Esophagus muscularis mucosa (tissue), 4 donors: ENCODE data around the gene NOL7.

Experiments used
- EP300 ChIP-seq: sonication (generic); formaldehyde crosslinking; IDR thresholded peaks from one replicate; pipeline ENCODE4 v1.6.1; 2017; ENCODE audit warnings: antibody characterized with exemption
- POLR2A ChIP-seq: fragments of 450-650 bp; IDR thresholded peaks from one replicate; pipeline ENCODE4 v1.6.1; 2017; ENCODE audit warnings: antibody characterized with exemption, moderate library complexity, mild to moderate bottlenecking, low read depth
- TF ChIP-seq, protein P1 (sequence below), 3 experiments: fragments of 200-600 bp in 2 of 3; fragments of 450-650 bp in 1 of 3; sonication (generic) in 2 of 3; IDR thresholded peaks; one replicate each; pipeline ENCODE4 v1.5.1; 2017 to 2019; ENCODE audit warnings: antibody characterized with exemption in 3 of 3, mild to moderate bottlenecking in 2 of 3, moderate library complexity in 1 of 3

DNA sequence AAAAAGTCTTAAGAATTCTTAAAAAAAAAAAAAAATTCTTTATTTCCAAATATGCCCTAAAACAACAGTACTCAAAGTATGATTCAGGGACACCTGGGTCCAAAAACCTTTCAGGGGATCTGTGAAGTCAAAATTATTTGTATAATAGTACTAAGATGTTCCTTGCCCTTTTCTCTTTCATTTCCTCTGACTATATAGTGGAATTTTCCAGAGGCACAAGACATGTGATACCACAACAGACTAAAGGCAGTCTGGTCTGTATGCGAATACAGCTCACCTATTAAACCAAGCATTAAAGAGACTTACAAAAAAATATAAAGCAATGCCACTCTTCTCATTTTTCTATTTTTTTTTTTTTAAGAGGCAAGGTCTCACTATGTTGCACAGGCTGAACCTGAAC, 15.4 kb downstream of the NOL7 start:
- TF ChIP-seq, protein P1, sequence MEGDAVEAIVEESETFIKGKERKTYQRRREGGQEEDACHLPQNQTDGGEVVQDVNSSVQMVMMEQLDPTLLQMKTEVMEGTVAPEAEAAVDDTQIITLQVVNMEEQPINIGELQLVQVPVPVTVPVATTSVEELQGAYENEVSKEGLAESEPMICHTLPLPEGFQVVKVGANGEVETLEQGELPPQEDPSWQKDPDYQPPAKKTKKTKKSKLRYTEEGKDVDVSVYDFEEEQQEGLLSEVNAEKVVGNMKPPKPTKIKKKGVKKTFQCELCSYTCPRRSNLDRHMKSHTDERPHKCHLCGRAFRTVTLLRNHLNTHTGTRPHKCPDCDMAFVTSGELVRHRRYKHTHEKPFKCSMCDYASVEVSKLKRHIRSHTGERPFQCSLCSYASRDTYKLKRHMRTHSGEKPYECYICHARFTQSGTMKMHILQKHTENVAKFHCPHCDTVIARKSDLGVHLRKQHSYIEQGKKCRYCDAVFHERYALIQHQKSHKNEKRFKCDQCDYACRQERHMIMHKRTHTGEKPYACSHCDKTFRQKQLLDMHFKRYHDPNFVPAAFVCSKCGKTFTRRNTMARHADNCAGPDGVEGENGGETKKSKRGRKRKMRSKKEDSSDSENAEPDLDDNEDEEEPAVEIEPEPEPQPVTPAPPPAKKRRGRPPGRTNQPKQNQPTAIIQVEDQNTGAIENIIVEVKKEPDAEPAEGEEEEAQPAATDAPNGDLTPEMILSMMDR (IDR thresholded peaks at IDR 0.05), result no peak
- TF ChIP-seq EP300 (no peak), POLR2A (no peak)
